T-cell (primary cell): ENCODE data around the gene SERPINB3. TPM values are rescaled to one million over a fixed set of nuclear protein-coding genes. Genes with fewer than 3 reads are reported as not detected.

Experiments used
- ATAC-seq, 4 experiments: fragments of 200-7000 bp in 3 of 4; fragments of 150-1000 bp in 1 of 4; cut with Tn5 transposase; replicated peaks in 1 of 4; 1 replicate in 3 of 4; 2 replicates in 1 of 4; pipeline ENCODE4 v1.10.0; 2021; ENCODE audit warnings: moderate library complexity in 3 of 4, mild to moderate bottlenecking in 2 of 4, moderate number of reproducible peaks in 1 of 4
- CTCF ChIA-PET, 2 donors: fragments of 300-600 bp; sonication (Branson Sonifier 250); formaldehyde crosslinking; loops; one replicate each; lab custom pipeline; 2022; ENCODE audit warnings: antibody characterized with exemption in 2 of 2; lab: Charles Lee
- POLR2A ChIA-PET, 2 donors: fragments of 300-600 bp; sonication (Branson Sonifier 250); formaldehyde crosslinking; loops; one replicate each; lab custom pipeline; 2022; ENCODE audit warnings: antibody characterized with exemption in 2 of 2; lab: Charles Lee
- DNase-seq, 35 experiments: peaks; one replicate each; pipeline versions ENCODE4 v3.0.0 to v3.0.0-alpha.2; 2013 to 2023
- H3K27ac ChIP-seq: one replicate; pipeline ENCODE4 v1.5.1; 2013; ENCODE audit warnings: low read length
- H3K27me3 ChIP-seq, 2 experiments: replicated peaks in 1 of 2; 1 replicate in 1 of 2; 2 replicates in 1 of 2; pipeline versions ENCODE4 v1.6.1 to v1.7.0; 2013; ENCODE audit warnings: low read length in 1 of 2, mixed read lengths in 1 of 2; ENCODE audit not compliant: control insufficient read depth in 2 of 2, insufficient read depth in 2 of 2; ENCODE audit errors: extremely low read depth in 1 of 2
- H3K36me3 ChIP-seq, 2 donors: 1 replicate in 1 of 2; 2 replicates in 1 of 2; pipeline versions ENCODE4 v1.6.1 to v1.7.0; 2013; ENCODE audit warnings: low read length in 1 of 2; ENCODE audit not compliant: control insufficient read depth in 2 of 2, insufficient read depth in 1 of 2; ENCODE audit errors: extremely low read depth in 1 of 2
- H3K4me1 ChIP-seq, 2 experiments: 1 replicate in 1 of 2; 2 replicates in 1 of 2; pipeline versions ENCODE4 v1.6.1 to v1.7.0; 2013; ENCODE audit warnings: low read length in 2 of 2, mixed read lengths in 1 of 2; ENCODE audit not compliant: insufficient read depth in 2 of 2, control insufficient read depth in 1 of 2; ENCODE audit errors: extremely low read depth in 1 of 2
- H3K4me3 ChIP-seq, 2 donors: 1 replicate in 1 of 2; 2 replicates in 1 of 2; pipeline versions ENCODE4 v1.5.1 to v1.7.0; 2013; ENCODE audit warnings: mild to moderate bottlenecking in 2 of 2, low read length in 1 of 2, moderate library complexity in 1 of 2; ENCODE audit not compliant: control insufficient read depth in 1 of 2; ENCODE audit errors: extremely low read depth in 1 of 2
- H3K9me3 ChIP-seq: 2 replicates; pipeline ENCODE4 v1.7.0; 2013
- H3K27ac Mint-ChIP-seq, 2 donors: one replicate each; pipeline ENCODE4 v1.8.0; 2020 to 2021; ENCODE audit warnings: mild to moderate bottlenecking in 2 of 2, mixed read lengths in 2 of 2
- H3K27me3 Mint-ChIP-seq, 2 donors: one replicate each; pipeline ENCODE4 v1.8.0; 2021 to 2022; ENCODE audit warnings: mixed read lengths in 2 of 2
- H3K36me3 Mint-ChIP-seq: one replicate; pipeline ENCODE4 v1.8.0; 2021; ENCODE audit warnings: mixed read lengths
- H3K4me1 Mint-ChIP-seq, 3 donors: one replicate each; pipeline ENCODE4 v1.8.0; 2020 to 2022; ENCODE audit warnings: mixed read lengths in 3 of 3, mild to moderate bottlenecking in 1 of 3
- H3K4me3 Mint-ChIP-seq, 3 donors: one replicate each; pipeline ENCODE4 v1.8.0; 2020 to 2022; ENCODE audit warnings: mild to moderate bottlenecking in 3 of 3, mixed read lengths in 3 of 3, moderate library complexity in 3 of 3
- H3K9me3 Mint-ChIP-seq, 3 donors: one replicate each; pipeline ENCODE4 v1.8.0; 2020 to 2022; ENCODE audit warnings: mixed read lengths in 3 of 3
- WGBS: methylation state at CpG from one replicate; pipeline ENCODE4 v1.1.5; 2013; ENCODE audit warnings: missing lambda C conversion rate; ENCODE audit not compliant: insufficient coverage; 5-methylcytosine and 5-hydroxymethylcytosine counted together
- total RNA-seq, 35 experiments: library from RNA in 6 of 35; stranded (reverse) in 6 of 35; fragments of 120-200 nt in 1 of 35; gene quantifications; one replicate each; pipeline versions ENCODE4 v1.2.1 to v1.2.4 and lab custom pipeline; 2013 to 2026

SERPINB3 gene
- total RNA-seq, 5 donors from 2014 or later (not counting 1 experiment from before 2014, with no cell fraction given), result not detected

- no peak overlapping the region for H3K4me3 Mint-ChIP-seq
- no CpG with 5 or more reads among the region's 3 CpGs for WGBS
- H3K4me1 ChIP-seq, result no peaks in the 10 kb centered on the region
- DNase-seq, result no peak
- H3K27ac ChIP-seq, result no peak overlapping the region
- H3K4me3 ChIP-seq, result no peak overlapping the region
- H3K27ac Mint-ChIP-seq, result no peak overlapping the region
- H3K36me3 Mint-ChIP-seq, result no peaks in the 10 kb centered on the region
- no peak for ATAC-seq
- ChIA-PET POLR2A (no interaction called here), CTCF (no interaction called here)
- no peaks in the 10 kb centered on the region for H3K36me3 ChIP-seq
- peaks cover 0 to 3% of the 10 kb centered on the region in 2 donors for H3K27me3 Mint-ChIP-seq
- no peaks in the 10 kb centered on the region for H3K4me1 Mint-ChIP-seq
- H3K9me3 ChIP-seq, result no peaks in the 10 kb centered on the region
- peaks cover 2 to 8% (median 7%) of the 10 kb centered on the region in 3 donors for H3K9me3 Mint-ChIP-seq
- no peaks in the 10 kb centered on the region for H3K27me3 ChIP-seq
Observed at GRCh38 chr18:63697097-63697660, 35.5 kb upstream of the SERPINB3 start.

DNA sequence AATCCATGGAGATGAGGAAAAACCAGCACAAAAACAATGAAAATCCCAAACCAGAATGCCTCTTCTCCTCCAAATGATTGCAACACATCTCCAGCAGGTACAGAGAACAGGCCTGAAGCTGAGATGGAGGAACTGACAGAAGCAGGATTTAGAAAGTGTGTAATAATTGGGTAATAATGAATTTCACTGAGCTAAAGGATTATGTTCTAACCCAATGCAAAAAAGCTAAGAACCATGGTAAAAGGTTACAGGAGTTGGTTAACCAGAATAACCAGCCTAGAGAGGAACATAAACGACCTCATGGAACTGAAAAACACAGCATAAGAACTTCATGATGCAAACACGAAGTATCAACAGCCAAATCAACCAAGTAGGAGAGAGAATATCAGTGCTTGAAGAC is 27.4 kb upstream of the SERPINB3 start:
- Histone ChIP-seq H3K36me3 (no peaks in the 10 kb centered on the region), H3K9me3 (no peaks in the 10 kb centered on the region), H3K4me3 (no peak overlapping the region), H3K27ac (no peak overlapping the region), H3K27me3 (peaks cover 0 to 11% of the 10 kb centered on the region in 2 experiments), H3K4me1 (no peaks in the 10 kb centered on the region)
- peaks cover 3 to 7% of the 10 kb centered on the region in 2 donors for H3K27me3 Mint-ChIP-seq
- no peak overlapping the region for H3K27ac Mint-ChIP-seq
- CTCF ChIA-PET, result no interaction called here
- POLR2A ChIA-PET, result no interaction called here
- no peak overlapping the region for H3K4me3 Mint-ChIP-seq
- peaks cover 8 to 17% (median 13%) of the 10 kb centered on the region in 3 donors for H3K9me3 Mint-ChIP-seq
- H3K4me1 Mint-ChIP-seq, result no peaks in the 10 kb centered on the region
- no CpG with 5 or more reads among the region's 2 CpGs for WGBS
- ATAC-seq (no peak), DNase-seq (no peak)
- H3K36me3 Mint-ChIP-seq, result no peaks in the 10 kb centered on the region

GRCh38 chr18:63686871-63687270 is 25.2 kb upstream of the SERPINB3 start:
- H3K27me3 ChIP-seq, result peaks cover 0 to 11% of the 10 kb centered on the region in 2 experiments
- ChIA-PET POLR2A (no interaction called here), CTCF (no interaction called here)
- H3K4me3 ChIP-seq, result no peak overlapping the region
- no peaks in the 10 kb centered on the region for H3K36me3 Mint-ChIP-seq
- no peaks in the 10 kb centered on the region for H3K4me1 ChIP-seq
- H3K27ac Mint-ChIP-seq, result no peak overlapping the region
- H3K9me3 ChIP-seq, result no peaks in the 10 kb centered on the region
- H3K4me1 Mint-ChIP-seq, result no peaks in the 10 kb centered on the region
- no peaks in the 10 kb centered on the region for H3K36me3 ChIP-seq
- peaks cover 8 to 12% (median 12%) of the 10 kb centered on the region in 3 donors for H3K9me3 Mint-ChIP-seq
- H3K27me3 Mint-ChIP-seq, result peaks cover 3 to 10% of the 10 kb centered on the region in 2 donors
- no CpG with 5 or more reads among the region's 2 CpGs for WGBS
- H3K27ac ChIP-seq, result no peak overlapping the region
- no peak for ATAC-seq
- no peak for DNase-seq
- H3K4me3 Mint-ChIP-seq, result no peak overlapping the region

DNA sequence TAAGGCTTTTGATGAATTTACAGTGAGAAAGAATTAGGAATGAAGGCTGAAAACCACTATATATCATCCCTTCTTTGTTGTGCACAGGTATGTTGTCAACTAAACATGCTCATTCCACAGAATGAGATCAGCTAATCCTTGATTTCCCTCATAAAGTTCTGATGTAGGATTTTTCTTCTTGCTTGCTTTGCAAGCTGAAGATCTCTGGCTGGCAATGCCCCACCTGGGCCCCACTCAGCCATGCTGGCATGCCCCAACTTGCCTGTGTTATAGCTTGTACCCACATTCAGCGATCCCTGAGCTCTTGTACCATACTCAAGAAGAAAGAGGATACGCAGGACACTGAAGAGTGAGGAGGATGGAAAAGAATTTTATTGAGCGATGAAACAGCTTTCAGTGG is 23.0 kb upstream of the SERPINB3 start:
- no peaks in the 10 kb centered on the region for H3K36me3 ChIP-seq
- no peak overlapping the region for H3K4me3 ChIP-seq
- DNase-seq (no peak), ATAC-seq (no peak)
- CTCF ChIA-PET, result no interaction called here
- no peak overlapping the region for H3K27ac ChIP-seq
- Mint-ChIP-seq H3K4me3 (no peak overlapping the region), H3K36me3 (no peaks in the 10 kb centered on the region), H3K27me3 (peaks cover 3 to 10% of the 10 kb centered on the region in 2 donors), H3K27ac (no peak overlapping the region), H3K4me1 (no peaks in the 10 kb centered on the region), H3K9me3 (peaks cover 6 to 9% (median 6%) of the 10 kb centered on the region in 3 donors)
- POLR2A ChIA-PET, result no interaction called here
- H3K4me1 ChIP-seq, result no peaks in the 10 kb centered on the region
- no peaks in the 10 kb centered on the region for H3K9me3 ChIP-seq
- H3K27me3 ChIP-seq, result peaks cover 0 to 11% of the 10 kb centered on the region in 2 experiments
- 100% methylated on average over 2 of the region's 3 CpGs for WGBS

DNA sequence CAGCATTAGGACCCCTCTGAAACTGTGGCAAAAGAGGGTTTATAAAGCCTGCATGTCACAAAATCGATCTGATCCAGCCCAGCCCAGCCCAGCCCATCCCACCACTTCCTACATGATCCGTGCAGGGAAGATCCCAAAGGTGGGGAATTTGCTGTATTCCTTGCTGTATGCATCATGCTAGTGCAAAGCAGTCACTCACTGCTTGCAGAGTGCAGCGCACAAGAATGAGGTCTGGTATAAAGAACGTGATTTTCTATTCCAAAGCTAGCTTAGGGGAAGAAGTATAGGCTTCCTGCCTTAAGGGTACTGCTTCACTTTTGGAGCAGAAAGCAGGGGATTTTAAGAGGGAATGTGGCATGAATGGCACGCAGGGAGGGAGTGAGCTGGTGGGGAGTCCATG is 22.2 kb upstream of the SERPINB3 start:
- no peak overlapping the region for H3K27ac Mint-ChIP-seq
- H3K27ac ChIP-seq, result no peak overlapping the region
- no peak overlapping the region for H3K4me3 Mint-ChIP-seq
- ChIA-PET CTCF (no interaction called here), POLR2A (no interaction called here)
- H3K36me3 Mint-ChIP-seq, result no peaks in the 10 kb centered on the region
- no peaks in the 10 kb centered on the region for H3K9me3 ChIP-seq
- WGBS, result 90% methylated on average over 3 of the region's 5 CpGs
- DNase-seq (no peak), ATAC-seq (no peak)
- peaks cover 0 to 9% (median 0%) of the 10 kb centered on the region in 3 donors for H3K9me3 Mint-ChIP-seq
- H3K27me3 Mint-ChIP-seq, result peaks cover 3 to 10% of the 10 kb centered on the region in 2 donors
- H3K27me3 ChIP-seq, result peaks cover 0 to 11% of the 10 kb centered on the region in 2 experiments
- no peaks in the 10 kb centered on the region for H3K4me1 ChIP-seq
- no peaks in the 10 kb centered on the region for H3K4me1 Mint-ChIP-seq
- no peak overlapping the region for H3K4me3 ChIP-seq
- no peaks in the 10 kb centered on the region for H3K36me3 ChIP-seq

GRCh38 chr18:63683152-63683551 is 21.5 kb upstream of the SERPINB3 start:
- Mint-ChIP-seq H3K4me1 (no peaks in the 10 kb centered on the region), H3K27me3 (peaks cover 3 to 10% of the 10 kb centered on the region in 2 donors), H3K36me3 (no peaks in the 10 kb centered on the region), H3K9me3 (peaks cover 0 to 9% (median 0%) of the 10 kb centered on the region in 3 donors), H3K4me3 (no peak overlapping the region), H3K27ac (no peak overlapping the region)
- no CpG with 5 or more reads among the region's 2 CpGs for whole genome bisulfite sequencing
- ATAC-seq (no peak), DNase-seq (no peak)
- peaks cover 0 to 6% of the 10 kb centered on the region in 2 experiments for H3K27me3 ChIP-seq
- no peaks in the 10 kb centered on the region for H3K36me3 ChIP-seq
- ChIA-PET CTCF (no interaction called here), POLR2A (no interaction called here)
- no peaks in the 10 kb centered on the region for H3K4me1 ChIP-seq
- no peaks in the 10 kb centered on the region for H3K9me3 ChIP-seq
- H3K4me3 ChIP-seq, result no peak overlapping the region
- H3K27ac ChIP-seq, result no peak overlapping the region
